ENCODE results near the gene TAF3. TPM values are rescaled to one million over a fixed set of nuclear protein-coding genes. Genes with fewer than 3 reads are reported as not detected.

TAF3 gene
- total RNA-seq, 1 donor from 2014 or later, result 2.0 TPM

DNA sequence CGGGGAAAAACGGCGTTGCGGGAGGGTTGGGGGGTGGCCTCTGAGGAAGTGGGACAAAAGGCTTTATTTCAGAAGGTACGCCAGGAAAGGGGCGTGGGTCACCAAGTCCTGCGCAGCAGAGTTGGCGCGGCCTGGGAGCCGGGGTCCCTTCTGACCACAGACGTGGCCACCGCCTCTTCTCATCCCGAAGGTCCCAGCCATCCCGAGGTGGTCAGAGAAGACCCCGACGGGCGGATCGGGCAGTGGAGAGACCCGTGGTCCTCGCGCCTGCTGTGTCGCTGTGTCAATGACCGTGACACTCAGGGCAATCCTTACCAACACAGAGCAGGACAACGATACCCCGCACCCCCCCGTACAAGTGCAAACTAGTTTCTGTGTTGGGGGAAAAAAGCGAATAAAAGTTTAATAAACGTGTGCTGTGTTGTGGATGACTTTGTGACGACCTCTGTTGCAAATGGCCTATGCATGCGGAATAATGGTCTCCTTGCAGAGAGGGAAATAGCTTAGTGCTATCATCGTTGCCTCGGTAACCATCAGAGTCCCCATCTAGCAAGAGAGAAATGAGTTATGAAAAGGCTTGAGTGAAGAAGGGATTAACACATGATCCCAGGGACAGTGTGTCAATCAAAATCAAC, 216.8 kb downstream of the TAF3 start:
- DNase-seq, result no peak

- DNase-seq, result no peak
These were observed 217.6 kb downstream of the TAF3 start for GRCh38 chr10:8035641-8036470.

DNA sequence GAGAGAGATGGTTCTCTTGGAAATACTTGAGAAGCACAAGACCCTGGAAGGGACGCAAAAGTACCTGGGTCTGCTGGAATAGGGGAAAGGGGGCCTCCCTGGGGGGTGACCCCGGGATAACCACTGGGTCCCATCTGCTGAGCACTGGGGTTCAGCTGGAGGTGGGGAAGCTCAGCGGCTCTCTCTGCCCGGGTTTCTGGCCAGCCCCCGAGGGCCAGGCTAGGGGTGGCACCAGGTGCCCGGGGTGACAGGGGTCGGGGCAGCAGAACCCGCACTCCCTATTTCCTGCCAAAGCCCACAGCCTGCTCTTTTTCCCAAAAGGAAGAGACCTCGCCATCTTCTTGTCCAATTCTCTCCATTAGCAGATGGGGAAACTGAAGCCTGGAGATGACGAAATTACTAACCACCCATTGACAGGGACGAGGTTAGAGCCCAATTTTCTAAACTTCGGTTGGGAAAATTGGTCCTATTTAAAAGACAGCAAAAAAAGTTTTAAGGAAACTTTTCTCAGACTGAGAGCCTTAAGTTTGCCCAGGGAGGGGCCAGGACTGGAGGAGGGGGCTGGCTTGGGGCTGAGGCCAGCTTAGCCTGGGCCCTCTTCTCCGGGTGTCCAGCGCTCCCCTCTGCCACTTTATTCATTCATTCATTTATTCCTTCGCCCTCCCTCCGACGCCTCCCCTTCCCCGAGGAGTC, 218.3 kb downstream of the TAF3 start:
- no peak for DNase-seq

DNA sequence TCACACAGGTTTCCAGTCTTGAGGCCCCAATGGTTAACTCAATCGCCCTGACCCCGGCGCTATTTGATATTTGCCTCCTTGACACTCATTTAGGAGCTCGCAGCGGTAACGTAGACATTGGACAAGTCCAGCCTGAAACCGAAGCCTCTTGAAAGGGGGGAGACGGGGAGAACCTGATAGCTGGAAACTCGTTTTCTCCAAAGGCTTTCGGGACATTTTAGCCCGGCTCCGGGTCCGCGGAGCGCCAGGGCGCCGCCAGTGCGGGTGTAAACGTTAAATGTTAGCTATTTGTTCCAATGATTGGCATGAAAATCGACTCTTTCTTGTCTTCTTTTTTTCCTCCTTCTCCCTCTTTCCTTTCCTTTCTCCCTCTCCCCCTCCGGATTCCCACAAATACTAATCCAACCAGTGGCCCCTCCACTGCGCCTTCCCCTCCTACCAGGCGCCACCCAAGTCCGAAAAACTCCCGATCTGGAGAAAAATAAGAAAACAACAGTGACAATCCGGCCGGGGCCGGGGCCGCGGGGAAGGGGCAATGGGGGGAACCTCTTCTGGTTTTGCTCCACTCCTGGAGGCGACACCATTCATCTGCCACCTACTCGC, 219.0 kb downstream of the TAF3 start:
- no peak for DNase-seq

- no peak for DNase-seq
These were observed 219.9 kb downstream of the TAF3 start for GRCh38 chr10:8037941-8038894.

GRCh38 chr10:8039321-8039881, 221.1 kb downstream of the TAF3 start:
- no peak for DNase-seq

DNA sequence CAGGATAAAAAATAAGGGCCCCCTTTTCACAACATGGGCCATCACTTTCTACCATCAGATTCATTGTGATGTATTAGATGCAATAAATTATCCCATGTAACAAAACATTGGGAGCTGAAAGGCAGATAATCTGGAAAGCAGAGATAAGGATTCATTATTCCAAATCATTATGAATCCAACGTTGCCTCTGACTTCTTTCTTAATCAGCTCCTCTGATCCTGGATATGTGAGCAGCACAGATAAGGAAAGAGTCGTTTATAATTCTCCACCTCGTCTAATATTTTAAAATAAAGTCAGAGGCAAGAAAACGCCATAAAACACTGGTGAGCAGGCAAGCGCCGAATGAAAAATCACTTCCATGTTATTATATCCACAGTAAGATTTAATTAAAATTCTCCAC, 222.3 kb downstream of the TAF3 start:
- DNase-seq, result no peak

DNA sequence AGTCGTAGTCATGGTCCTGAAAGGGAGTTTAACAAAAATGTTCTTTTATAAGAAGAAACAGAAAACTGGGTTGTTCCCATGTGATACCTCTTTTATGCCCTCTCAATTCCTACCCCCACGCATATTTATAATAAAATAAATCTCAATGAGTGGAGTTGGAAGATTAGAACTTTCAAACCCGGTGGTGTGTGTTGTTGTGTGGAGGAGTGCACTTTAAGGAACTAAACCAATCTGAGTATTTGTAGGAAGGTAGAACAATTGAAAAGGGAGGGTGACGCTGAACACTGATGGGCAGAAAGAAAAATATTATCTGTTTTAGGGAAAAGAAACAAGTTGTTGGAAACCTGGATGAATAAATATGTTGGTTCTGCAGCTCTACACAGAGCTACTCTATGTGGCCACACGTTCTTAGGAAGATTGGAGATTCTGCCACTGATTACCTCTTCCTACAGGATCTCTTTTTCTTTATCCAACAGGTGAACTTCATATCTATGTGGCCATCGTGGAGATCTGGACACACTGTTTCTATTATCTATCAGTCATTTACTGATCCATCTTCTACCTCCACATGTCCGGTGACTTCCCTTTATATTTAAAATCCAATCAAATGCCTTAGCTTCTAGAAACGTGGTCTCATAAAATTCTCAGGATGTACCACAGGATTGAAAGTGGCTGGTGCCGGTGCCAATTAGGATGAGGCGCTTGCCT, 223.1 kb downstream of the TAF3 start:
- DNase-seq, result no peak

DNA sequence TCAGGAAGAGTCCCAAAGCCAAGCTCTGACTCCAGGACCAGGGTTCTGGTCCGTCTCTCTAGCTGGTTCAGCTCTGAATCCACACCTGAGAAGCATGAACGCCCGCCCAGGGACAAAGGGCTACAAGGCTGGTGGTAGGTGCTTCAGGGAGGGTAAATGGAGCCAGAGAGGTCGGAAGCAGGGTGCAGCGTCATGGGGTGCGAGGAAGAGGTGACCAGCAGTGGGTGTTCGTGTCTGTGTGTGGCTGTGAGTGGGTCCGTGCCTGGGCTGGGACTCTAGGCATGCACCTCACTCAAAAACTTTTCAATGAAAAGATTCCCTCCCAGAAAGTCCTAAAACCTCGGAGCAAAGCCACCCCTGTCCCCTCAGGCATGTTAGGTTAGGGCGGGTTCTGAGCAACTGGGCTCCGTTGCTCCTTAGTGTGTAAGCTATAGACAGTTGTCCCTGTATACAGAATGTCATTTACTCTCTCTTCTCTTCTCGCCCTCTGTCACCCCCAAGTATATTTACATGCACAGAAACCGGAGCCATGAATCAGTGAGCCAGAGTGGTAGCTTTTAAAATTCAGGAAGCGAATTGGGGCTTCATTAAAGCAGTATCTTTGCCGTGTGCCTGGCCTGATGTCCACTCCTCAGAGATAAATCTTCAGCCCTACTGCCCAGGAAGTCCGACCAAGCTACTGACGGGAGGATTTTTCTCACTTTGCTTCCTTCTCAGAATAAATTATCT, 223.9 kb downstream of the TAF3 start:
- DNase-seq, result no peak

DNA sequence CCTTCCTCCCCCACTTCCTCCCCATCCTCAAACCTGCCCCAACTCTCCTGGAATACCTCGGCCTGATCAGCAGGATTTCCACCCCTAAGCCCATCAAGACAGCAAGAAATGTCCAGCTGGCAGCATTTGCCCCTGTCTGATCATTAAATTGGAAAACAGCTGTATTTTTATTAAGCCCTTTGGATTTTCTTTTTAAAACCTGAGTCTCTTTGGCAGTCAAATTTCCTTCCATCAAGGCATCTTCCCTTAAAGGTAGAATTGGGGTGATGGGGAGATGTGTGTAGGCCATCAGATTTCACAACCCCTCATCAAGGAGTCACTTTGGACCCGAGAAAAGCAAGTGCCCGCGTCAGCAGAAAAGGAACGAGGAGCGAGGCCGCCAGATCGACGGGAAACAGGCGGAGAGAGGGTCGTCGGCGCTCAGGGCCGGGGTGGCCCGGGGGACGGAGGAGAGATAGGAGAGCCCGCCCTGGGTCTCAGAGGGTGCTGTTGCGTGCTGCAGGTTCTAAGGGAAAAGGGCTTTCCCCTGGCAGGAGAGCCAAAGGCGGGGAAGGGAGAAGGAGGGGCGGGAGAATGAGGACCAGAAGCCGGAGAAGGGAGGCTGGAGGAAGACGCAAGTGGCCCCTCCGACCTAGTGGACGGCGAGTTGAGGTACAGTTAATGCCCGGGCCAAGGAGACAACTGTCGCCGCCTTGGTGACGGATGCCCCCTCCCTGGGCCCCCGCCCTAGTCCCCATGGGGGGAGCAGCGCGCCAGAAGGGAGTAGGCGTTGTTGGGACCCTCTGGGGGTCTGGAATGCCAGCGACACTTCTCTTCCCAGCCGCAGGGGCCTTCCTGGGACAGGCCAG, 224.6 kb downstream of the TAF3 start:
- DNase-seq, result no peak

DNA sequence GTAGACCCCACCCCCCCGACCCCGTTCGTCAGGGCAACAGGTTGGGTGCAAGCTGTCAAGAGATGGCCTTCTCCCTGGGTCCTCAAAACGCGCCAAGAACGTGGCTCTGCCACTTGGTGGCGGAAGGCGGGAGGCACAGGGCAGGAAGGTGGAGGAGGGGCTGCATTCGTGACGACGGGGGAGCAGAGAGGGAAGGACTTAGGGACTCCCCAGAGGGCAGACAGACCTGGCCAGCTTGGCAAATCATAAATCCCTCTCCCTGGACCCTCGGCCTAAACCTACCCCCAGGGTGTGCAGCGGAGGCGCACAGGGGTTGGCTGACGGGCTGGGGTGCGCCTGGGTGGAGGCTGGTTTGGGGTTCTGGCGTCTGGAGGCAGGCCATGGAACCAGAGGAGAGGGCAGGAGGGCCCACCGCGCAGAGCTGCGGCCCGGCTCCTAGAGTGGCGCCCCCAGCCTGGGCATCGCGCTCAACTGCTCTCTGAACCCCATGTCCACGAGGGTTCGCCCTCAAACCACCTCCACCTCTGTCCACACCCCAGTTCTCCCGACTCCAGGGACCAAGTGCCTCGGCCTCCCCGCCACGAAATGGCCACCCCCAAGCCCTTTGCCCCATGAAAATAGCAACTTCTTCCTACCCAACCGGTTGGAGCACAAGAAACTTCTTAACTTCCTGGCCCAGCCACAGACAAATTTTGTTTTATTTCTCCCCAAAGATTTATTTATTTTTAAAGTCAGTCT, 225.4 kb downstream of the TAF3 start:
- DNase-seq, result no peak

DNA sequence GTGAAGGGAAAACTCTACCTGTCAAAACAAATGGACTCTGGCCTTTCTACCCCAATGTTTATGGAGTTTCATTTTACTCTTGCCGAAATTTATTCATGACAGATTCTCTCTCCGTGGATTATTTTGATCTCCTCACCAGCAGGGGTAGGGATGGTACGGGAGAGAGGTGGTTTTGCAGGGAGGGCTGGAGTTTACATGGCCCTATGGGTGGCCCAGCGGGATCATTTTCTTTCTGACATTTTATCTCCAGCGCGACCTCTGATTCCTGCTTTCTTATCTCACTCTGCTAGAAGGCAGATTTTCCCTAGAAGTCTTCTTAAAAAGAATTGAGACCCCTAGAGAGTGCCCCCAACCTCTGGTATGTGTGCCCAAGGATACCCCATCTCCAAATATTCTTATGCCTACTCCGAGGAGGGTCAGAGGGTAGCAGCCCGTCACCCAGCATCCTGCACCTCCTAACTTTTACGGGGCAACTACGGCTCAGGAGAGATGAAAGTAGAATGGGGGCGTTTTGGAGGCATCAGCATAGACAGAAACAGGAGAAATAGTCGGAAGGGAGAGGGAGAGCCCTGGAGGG, 226.1 kb downstream of the TAF3 start:
- no peak for DNase-seq

DNA sequence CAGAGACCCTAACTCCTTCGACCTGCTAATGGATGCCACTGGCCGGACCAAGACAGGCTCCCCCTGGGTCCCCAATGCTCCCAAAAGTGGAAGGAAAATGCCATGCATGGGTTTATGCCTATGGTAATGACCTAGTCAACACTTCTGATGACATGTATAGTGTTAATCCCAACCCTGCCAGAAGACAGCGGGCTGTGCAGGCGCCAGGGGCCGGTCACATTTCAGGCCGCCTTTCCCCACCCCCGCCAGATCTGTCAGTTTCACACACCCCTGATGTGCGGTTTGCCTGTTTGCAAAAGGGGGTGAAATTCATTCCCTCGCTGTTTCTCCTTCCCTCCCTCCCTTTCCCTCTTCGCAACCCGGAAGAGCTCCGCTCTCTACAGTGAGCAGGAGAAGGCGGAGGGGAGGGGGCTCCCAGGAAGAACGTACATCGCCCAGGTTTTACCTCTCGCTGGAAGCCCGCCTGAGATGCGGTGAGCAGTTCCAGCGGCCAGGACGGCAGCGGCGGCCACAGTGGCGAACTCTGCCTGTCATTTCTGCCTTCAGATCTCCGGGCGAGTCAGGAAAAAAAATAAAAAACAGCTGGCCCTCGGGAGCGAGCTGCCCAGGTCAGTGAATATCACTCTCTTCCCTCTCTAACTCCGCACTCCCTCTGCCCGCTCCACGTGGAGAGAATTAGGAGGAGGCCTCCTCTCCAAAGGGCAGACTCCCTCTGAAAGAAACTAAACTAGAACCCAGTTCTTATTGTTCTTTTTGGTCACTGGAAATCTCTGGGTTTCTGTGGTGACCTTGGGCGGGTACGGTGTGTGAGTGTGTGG, 226.8 kb downstream of the TAF3 start:
- no peak for DNase-seq

GRCh38 chr10:8045726-8046494, 227.6 kb downstream of the TAF3 start:
- no peak for DNase-seq

DNA sequence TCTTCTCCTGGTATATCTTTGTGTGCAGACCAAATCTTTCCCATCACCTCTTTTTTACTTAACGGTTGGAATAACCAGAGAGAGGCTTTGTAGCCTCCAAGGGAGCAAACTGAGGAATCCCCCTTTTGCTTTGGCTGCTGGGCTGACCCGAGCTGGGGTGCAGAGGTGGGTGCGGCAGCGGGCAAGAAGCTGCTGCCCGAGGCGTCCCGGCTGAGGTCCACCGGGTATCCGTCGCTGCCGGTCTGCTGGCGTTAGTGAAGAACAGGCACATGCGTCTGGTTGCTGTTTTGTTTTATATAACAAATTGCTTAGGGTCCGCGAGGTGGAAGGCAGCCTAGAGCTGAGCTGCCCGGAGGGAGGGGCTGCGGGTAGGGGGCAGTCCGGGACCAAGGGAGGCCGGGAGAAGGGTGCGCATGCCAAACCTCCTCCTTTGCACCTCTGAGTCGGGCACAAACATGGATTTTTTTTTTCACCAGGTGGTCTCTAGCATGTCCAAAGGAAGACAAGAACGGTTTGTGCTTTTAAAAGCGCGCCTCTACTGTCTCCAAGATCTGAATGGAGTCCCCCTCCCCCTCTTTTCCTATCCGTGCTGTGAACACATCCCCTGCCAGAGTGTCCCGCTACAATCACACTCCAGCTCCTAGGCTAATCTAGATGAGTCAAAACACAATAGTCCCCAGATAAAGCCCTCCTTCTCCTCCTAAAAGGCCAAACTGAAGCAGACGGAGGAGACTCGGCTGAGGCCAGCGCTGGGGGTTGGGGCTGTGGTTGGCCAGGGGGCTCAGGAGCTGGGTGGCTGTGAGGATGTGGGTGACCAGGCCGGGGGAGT, 229.4 kb downstream of the TAF3 start:
- DNase-seq, result no peak

All from dermis blood vessel endothelial cell (primary cell).